Effector CD4-positive, alpha-beta T cell (primary cell): ENCODE measurements around the gene MYO18A.
"Not testable (repeated sequence)": the region's sequence is repeated elsewhere in the genome, so short reads cannot be mapped to it uniquely, and the experiment has no call there.

Source experiments
- DNase-seq: peaks from one replicate; pipeline ENCODE4 v3.0.0-alpha.2; 2020

MYO18A gene

DNA sequence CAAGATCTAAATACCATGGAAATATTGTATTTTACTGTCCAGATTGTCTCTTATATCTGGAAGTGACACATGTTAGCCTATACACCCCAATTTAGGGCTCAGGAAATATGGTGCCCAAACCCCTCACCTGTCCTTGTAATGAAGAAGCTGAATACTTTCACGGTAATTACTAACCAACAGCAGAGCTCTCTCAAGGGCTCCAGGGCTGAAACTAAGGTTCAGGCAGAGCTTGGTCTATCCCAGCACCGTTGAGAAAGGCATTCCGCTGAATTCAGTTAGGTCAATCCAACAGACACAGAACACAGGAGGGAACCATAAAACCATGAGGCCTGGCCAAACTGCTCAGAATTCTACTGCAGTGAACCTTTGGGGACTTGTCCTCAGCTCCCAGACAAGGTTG is 14.9 kb downstream of the MYO18A start:
- no peak for DNase-seq

DNA sequence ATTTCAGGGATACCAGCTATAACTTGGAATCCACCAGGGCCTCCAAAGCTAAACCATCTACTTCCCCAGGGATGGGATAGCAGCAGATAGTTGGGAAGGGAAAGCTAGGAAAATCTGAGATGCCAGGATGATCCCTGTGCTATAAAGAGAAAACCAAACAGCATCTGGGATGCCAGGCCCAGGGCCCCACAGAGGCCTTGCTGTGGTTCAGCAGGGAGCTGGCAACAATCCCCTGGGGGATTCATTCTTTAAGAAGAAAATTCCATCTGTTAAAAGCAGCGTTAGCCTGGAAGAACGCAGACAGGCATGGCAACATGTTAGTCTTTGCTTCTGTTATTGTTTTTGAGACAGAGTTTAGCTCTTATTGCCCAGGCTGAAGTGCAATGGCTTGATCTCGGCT is 16.6 kb downstream of the MYO18A start:
- DNase-seq = no peak

GRCh38 chr17:29162909-29163341 is 17.3 kb downstream of the MYO18A start:
- no peak for DNase-seq

GRCh38 chr17:29162082-29162908 is 17.9 kb downstream of the MYO18A start:
- DNase-seq = no peak

DNA sequence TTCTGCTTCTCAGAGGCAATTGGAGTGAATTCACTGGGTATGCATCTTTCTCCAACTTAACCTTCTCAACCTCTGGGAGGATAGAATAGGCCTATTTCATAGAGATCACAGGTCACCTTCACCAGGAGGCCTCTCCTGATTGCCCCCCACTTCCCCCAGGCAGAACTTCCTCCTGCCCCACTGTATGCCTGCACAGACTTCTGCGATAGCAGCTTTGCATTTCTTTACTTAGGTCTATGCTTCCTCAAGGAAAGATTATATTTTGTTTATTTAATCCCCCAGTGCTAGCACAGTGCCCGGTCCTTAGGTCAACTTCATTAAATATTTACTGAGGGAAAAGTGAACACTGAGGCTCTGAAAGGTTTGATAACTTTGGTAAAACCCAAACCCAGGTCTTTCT is 19.9 kb downstream of the MYO18A start:
- DNase-seq = no peak

DNA sequence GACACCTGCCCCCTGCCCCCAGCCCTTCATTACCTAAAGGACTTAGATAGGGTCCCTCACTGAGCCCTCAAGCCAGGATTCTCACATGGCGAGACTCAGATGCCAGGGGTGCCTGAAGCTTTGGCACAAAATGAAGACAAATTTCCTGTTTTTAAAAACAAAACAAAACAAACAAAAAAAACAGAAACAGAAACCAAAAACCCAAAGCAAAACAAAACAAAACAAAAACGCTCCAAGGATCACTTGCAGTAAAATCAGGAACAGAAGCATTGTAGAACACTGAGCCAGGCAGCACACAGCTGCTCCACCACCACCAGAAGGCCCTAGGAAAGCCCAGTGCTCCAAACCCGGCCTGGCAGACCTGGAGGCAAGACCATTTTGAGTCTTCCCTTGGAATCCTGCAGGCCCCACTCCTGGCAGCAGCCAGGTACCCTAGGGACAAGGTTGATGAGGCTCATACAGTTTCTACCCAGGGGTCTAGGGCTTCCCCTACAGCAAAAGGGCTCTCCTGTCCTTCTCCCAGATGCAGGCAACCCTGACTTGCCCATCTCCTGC is 20.8 kb downstream of the MYO18A start:
- no peak for DNase-seq

GRCh38 chr17:29158488-29159275 is 21.5 kb downstream of the MYO18A start:
- DNase-seq = no peak

GRCh38 chr17:29158096-29158487 is 22.1 kb downstream of the MYO18A start:
- DNase-seq = no peak

DNA sequence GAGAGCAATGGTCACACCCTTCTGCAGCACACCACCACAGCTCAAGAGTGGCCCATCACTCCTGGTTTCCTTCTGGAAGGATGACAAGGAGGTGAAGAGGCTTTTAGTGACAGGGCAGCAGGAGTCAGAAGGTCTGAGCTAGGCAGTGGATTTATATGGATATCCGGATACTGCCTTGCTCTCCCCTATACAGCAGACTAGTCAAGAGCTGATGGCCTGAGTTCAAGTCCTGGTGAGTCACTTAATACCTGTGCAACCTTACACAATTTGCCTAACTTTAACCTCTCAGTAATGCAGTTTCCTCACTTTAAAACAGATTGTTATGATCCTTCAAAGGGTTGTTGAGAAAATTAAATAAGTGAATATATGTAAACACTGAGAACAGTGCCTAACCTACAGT is 22.9 kb downstream of the MYO18A start:
- no peak for DNase-seq

- DNase-seq = no peak
Observed at GRCh38 chr17:29156781-29157180, 23.4 kb downstream of the MYO18A start.

- DNase-seq = no peak
Observed at GRCh38 chr17:29155966-29156338, 24.2 kb downstream of the MYO18A start.

DNA sequence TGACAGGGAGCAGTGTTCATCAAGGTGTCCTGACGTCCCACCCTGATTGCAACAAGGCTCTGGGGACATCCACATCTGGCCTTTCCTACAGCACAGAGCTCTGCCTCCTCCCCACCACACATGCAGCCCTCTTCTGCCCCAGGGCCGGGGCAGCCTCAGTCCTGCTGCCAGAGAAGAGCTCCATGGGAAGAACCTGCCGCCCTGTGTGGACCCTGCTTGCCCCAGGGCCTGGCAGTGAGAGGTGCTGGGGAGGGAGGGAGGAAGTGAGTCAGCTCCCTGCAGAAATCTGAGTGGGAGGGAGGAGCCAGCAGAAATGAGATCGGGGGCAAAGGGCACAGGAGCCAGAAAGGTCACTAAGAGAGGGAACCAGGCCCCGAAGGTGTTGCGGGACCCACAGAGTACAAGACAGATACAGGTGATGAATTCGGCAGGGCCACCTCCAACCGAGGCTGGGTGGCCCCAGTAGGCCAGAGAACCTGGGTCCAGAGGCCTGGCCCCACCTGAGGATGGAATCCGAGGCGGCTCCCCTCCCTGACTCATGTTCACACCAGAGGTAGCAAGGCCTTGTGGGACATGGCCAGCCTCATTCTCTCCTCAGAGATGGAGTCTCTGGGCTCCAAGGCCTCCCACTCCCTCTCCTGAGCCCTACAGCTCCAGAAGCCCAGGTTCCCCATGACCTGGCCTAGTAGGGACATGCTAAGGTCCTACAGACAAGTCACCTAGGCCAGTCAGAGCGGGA is 24.8 kb downstream of the MYO18A start:
- no peak for DNase-seq

GRCh38 chr17:29154516-29155226 is 25.5 kb downstream of the MYO18A start:
- DNase-seq = no peak

- no peak for DNase-seq
Observed at GRCh38 chr17:29151567-29151966, 28.6 kb downstream of the MYO18A start.

DNA sequence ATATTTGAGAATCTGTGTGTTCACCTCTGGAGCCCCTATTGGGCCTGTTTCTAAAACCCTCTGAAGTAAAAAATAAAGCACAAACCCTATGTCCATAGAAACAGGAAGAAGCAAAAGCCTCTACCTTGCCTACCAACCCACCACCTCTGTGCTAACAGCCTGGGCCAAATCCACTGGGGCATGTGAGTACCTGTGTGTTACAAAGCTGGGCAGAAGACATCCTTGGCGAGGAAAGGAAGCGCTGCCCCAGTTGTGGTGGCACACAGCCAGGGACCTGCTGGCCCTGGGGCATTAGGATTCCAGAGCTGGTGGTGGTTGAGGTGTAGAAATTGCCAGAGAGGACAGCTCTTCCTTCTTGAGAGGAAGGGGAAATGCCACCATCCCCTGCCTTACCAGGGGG is 30.0 kb downstream of the MYO18A start:
- no peak for DNase-seq

DNA sequence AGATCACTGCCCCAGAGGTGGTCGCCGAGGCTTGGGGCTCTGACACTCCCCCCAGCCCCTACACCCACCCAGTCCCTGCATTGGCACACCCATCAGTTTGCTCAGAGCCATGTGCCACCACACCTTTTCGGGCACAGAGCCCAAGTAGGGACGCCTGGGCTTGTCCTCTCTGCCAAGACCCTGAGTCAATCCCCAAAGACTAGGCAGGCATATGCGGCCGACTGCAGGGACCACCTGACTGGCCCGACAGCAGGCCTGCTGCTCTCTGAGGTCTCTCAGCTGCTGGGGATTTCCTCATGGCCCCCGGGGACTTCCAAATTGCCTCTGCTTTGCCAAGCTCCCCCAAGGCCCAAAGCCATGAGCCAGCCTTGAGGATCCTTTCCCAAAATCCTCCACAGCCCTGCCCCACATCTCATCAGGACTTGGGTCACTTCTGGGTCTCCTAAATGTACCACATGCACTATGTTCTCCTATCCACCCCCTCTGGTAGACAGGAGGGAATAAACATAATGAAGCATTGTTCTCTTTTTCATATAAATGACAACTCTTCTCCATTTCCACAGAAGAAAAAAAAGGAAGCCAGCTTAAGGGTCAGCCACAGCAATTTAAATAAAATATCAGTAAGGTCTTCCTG is 30.6 kb downstream of the MYO18A start:
- DNase-seq = no peak

GRCh38 chr17:29148790-29149430 is 31.3 kb downstream of the MYO18A start:
- peak; percentile 87 for DNase-seq

DNA sequence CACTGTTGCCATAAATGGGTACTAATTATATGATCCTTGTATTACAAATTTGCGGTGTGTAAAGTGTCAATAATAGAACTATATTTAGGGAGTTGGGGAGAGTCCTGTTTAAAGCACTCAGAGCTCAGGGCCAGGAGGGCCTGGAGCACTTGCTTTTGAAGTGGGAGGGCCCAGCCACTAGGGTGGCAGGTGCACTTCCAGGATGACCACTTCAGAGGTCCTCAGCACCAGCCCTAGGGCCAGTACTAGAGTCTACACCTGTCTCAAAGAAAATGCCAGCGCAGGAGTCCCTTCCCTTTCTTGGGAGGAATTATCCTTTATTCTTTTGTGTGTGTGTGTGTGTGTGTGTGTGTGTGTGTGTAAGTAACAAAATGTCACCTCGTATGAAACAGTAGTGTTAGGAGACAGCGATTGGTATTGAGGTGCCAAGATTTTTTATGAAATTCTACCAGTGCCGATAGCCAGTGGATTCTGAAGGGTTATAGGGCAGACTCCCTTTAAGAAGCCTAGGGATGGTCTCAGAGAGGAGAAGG is 31.9 kb downstream of the MYO18A start:
- DNase-seq = no peak

GRCh38 chr17:29147682-29148081 is 32.5 kb downstream of the MYO18A start:
- DNase-seq = no peak

GRCh38 chr17:29147228-29147627 is 33.0 kb downstream of the MYO18A start:
- not testable (repeated sequence) for DNase-seq

GRCh38 chr17:29146369-29146972 is 33.7 kb downstream of the MYO18A start:
- DNase-seq = no peak
